ENCODE measurements around the gene PRKG1. TPM values are rescaled to one million over a fixed set of nuclear protein-coding genes. Genes with fewer than 3 reads are reported as not detected.

PRKG1 gene
- polyA plus RNA-seq, 1 donor (not counting 4 experiments of a cell fraction or from before 2014, with no cell fraction given) = 0.24 TPM

- Histone ChIP-seq H3K4me2 (ENCODE audit: control insufficient read depth, extremely low read depth, insufficient read depth, low read depth, low read length) (no peak overlapping the region), H3K9ac (ENCODE audit: control insufficient read depth, extremely low read depth, insufficient read depth, low read length) (no peak overlapping the region), H3K36me3 (ENCODE audit: control insufficient read depth in 2 of 2, extremely low read depth in 1 of 2, insufficient read depth in 2 of 2, low read length in 2 of 2) (no peaks in the 10 kb centered on the region), H3K4me1 (ENCODE audit: control insufficient read depth, extremely low read depth, insufficient read depth, low read length) (peaks cover 5% of the 10 kb centered on the region), H4K20me1 (ENCODE audit: control insufficient read depth, extremely low read depth, insufficient read depth, low read length) (no peaks in the 10 kb centered on the region), H3K9me1 (ENCODE audit: control insufficient read depth, extremely low read depth, insufficient read depth, low read length) (no peaks in the 10 kb centered on the region), H3K9me3 (ENCODE audit: control insufficient read depth, low read depth, low read length) (no peaks in the 10 kb centered on the region), H3K79me2 (ENCODE audit: control insufficient read depth, insufficient read depth, low read length) (no peaks in the 10 kb centered on the region), H3K4me3 (ENCODE audit: control insufficient read depth in 2 of 3, extremely low read depth in 1 of 3, insufficient read depth in 2 of 3, low read depth in 1 of 3, low read length in 3 of 3) (no peak overlapping the region), H3K27me3 (ENCODE audit: control insufficient read depth, extremely low read depth, insufficient read depth, low read length) (no peaks in the 10 kb centered on the region), H3K27ac (ENCODE audit: control insufficient read depth, insufficient read depth, low read length) (no peak overlapping the region), H2AFZ (ENCODE audit: control insufficient read depth, low read length) (no peak overlapping the region)
- no peak for TF ChIP-seq CTCF (optimal IDR thresholded peaks at IDR 0.05 in 1 of 3, IDR thresholded peaks at IDR 0.05 in 1 of 3, conservative IDR thresholded peaks at IDR 0.05 in 1 of 3; ENCODE audit: extremely low read depth in 1 of 3, insufficient read depth in 2 of 3, low read length in 3 of 3)
- no peak for TF ChIP-seq EZH2 (IDR thresholded peaks at IDR 0.05; ENCODE audit: low read length)
- dilution Hi-C loops (cut with MboI; ENCODE audit: extremely low pct_ligation_motif_present, low sequenced_read_pairs) = no loop called here
- DNase-seq (ENCODE audit: low read depth, low spot score) (no peak), FAIRE-seq (no peak)
Observed at GRCh38 chr10:51117794-51118193, 43.5 kb downstream of the PRKG1 start.

GRCh38 chr10:51119441-51119840, 45.2 kb downstream of the PRKG1 start:
- no peak overlapping the region for H3K4me2 ChIP-seq (ENCODE audit: control insufficient read depth, extremely low read depth, insufficient read depth, low read depth, low read length)
- no peaks in the 10 kb centered on the region for H3K79me2 ChIP-seq (ENCODE audit: control insufficient read depth, insufficient read depth, low read length)
- dilution Hi-C loops (cut with MboI; ENCODE audit: extremely low pct_ligation_motif_present, low sequenced_read_pairs) = no loop called here
- no peaks in the 10 kb centered on the region for H3K9me3 ChIP-seq (ENCODE audit: control insufficient read depth, low read depth, low read length)
- peaks cover 5% of the 10 kb centered on the region for H3K4me1 ChIP-seq (ENCODE audit: control insufficient read depth, extremely low read depth, insufficient read depth, low read length)
- TF ChIP-seq CTCF (optimal IDR thresholded peaks at IDR 0.05 in 1 of 3, IDR thresholded peaks at IDR 0.05 in 1 of 3, conservative IDR thresholded peaks at IDR 0.05 in 1 of 3; ENCODE audit: extremely low read depth in 1 of 3, insufficient read depth in 2 of 3, low read length in 3 of 3) = no peak
- TF ChIP-seq EZH2 (IDR thresholded peaks at IDR 0.05; ENCODE audit: low read length) = no peak
- no peak for DNase-seq (ENCODE audit: low read depth, low spot score)
- no peaks in the 10 kb centered on the region for H3K36me3 ChIP-seq (ENCODE audit: control insufficient read depth in 2 of 2, extremely low read depth in 1 of 2, insufficient read depth in 2 of 2, low read length in 2 of 2)
- H3K9ac ChIP-seq (ENCODE audit: control insufficient read depth, extremely low read depth, insufficient read depth, low read length) = no peak overlapping the region
- no peak overlapping the region for H3K4me3 ChIP-seq (ENCODE audit: control insufficient read depth in 2 of 3, extremely low read depth in 1 of 3, insufficient read depth in 2 of 3, low read depth in 1 of 3, low read length in 3 of 3)
- H3K27ac ChIP-seq (ENCODE audit: control insufficient read depth, insufficient read depth, low read length) = no peak overlapping the region
- no peaks in the 10 kb centered on the region for H3K9me1 ChIP-seq (ENCODE audit: control insufficient read depth, extremely low read depth, insufficient read depth, low read length)
- no peak for FAIRE-seq
- H2AFZ ChIP-seq (ENCODE audit: control insufficient read depth, low read length) = no peak overlapping the region
- H3K27me3 ChIP-seq (ENCODE audit: control insufficient read depth, extremely low read depth, insufficient read depth, low read length) = no peaks in the 10 kb centered on the region
- H4K20me1 ChIP-seq (ENCODE audit: control insufficient read depth, extremely low read depth, insufficient read depth, low read length) = no peaks in the 10 kb centered on the region

Data from keratinocyte (primary cell).